ENCODE measurements around the gene TMEM243. TPM values are rescaled to one million over a fixed set of nuclear protein-coding genes. Genes with fewer than 3 reads are reported as not detected.

Gene TMEM243
- polyA plus RNA-seq, 1 experiment, result 50.2 TPM

DNA sequence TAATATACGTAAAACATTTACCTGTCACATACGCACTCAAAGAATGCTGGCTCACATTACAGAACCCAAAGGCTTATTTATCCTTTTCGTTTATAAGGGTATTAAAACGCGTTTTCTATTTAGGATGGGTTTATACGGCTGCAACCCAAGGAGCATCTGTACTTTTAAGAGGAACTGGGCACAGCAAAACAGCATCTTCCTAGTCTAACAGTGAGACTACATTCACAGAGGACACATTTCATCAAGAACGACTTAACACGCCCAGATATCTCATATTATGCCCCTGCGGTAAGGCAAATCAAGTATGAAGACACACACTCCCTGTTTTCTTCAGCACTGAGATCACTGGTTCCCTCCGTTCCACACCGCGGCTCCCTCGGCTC lies 67.8 kb downstream of the TMEM243 start:
- peak overlapping the region; percentile 81 for H3K4me3 ChIP-seq (ENCODE audit: low read depth, low read length)
- no peak for DNase-seq (ENCODE audit: low read depth, low spot score)
- no peaks in the 10 kb centered on the region; the same call in 1 of the 2 replicates for H3K9me3 ChIP-seq (ENCODE audit: control insufficient read depth, insufficient read depth, low read length)
- POLR2A ChIA-PET, result interaction anchor here (0.8 to 1.5 kb wide), 5 partner anchors 14 to 264 kb away, joined by 3 to 39 read pairs (median 4); partner anchors contain the start of genes CROT and TMEM243
- no peaks in the 10 kb centered on the region for H3K27me3 ChIP-seq (ENCODE audit: control insufficient read depth, insufficient read depth, low read length)
- CTCF ChIA-PET, result interaction anchor here (0.9 to 2.2 kb wide), 4 partner anchors 85 to 237 kb away, joined by 4 to 7 read pairs (median 6); no protein-coding TSS in a partner anchor
- H3K27ac ChIP-seq (ENCODE audit: low read depth, low read length), result peak overlapping the region; percentile 96
- TF ChIP-seq, protein P1, sequence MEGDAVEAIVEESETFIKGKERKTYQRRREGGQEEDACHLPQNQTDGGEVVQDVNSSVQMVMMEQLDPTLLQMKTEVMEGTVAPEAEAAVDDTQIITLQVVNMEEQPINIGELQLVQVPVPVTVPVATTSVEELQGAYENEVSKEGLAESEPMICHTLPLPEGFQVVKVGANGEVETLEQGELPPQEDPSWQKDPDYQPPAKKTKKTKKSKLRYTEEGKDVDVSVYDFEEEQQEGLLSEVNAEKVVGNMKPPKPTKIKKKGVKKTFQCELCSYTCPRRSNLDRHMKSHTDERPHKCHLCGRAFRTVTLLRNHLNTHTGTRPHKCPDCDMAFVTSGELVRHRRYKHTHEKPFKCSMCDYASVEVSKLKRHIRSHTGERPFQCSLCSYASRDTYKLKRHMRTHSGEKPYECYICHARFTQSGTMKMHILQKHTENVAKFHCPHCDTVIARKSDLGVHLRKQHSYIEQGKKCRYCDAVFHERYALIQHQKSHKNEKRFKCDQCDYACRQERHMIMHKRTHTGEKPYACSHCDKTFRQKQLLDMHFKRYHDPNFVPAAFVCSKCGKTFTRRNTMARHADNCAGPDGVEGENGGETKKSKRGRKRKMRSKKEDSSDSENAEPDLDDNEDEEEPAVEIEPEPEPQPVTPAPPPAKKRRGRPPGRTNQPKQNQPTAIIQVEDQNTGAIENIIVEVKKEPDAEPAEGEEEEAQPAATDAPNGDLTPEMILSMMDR (IDR thresholded peaks at IDR 0.05; ENCODE audit: low read depth, low read length), result no peak

GRCh38 chr7:87151002-87151728 lies 68.4 kb downstream of the TMEM243 start:
- no peaks in the 10 kb centered on the region; the same call in 1 of the 2 replicates for H3K9me3 ChIP-seq (ENCODE audit: control insufficient read depth, insufficient read depth, low read length)
- H3K4me3 ChIP-seq (ENCODE audit: low read depth, low read length), result peak overlapping the region; percentile 81
- no peak for DNase-seq (ENCODE audit: low read depth, low spot score)
- ChIA-PET CTCF (interaction anchor here (0.9 to 2.2 kb wide), 3 partner anchors 209 to 224 kb away, joined by 4 to 7 read pairs (median 5); no protein-coding TSS in a partner anchor), POLR2A (no interaction called here)
- TF ChIP-seq, protein P1 (IDR thresholded peaks at IDR 0.05; ENCODE audit: low read depth, low read length), result no peak
- H3K27me3 ChIP-seq (ENCODE audit: control insufficient read depth, insufficient read depth, low read length), result no peaks in the 10 kb centered on the region
- no peak overlapping the region for H3K27ac ChIP-seq (ENCODE audit: low read depth, low read length)

GRCh38 chr7:87148332-87148955 lies 71.1 kb downstream of the TMEM243 start:
- DNase-seq (ENCODE audit: low read depth, low spot score), result no peak
- no peaks in the 10 kb centered on the region for H3K27me3 ChIP-seq (ENCODE audit: control insufficient read depth, insufficient read depth, low read length)
- POLR2A ChIA-PET, result no interaction called here

DNA sequence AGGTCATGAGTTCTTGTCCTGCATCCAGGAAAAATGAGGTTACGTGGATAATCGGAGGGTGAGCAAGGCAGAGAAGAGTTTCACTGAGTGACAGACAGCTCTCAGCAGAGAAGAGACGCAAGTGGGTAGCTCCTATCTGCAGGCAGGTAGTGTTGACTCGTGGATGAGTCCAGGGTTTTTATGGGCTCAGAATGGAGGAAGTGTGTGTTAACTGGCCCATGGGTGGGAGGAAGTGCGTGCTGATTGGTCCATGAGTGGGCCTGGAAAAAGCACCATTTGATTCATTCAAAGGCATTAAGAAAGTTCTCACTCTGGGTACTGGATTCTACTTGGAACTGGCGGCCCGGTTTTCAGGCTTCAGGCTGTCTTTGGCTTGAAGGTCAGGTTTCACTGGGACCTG lies 72.0 kb downstream of the TMEM243 start:
- Histone ChIP-seq H3K9me3 (ENCODE audit: control insufficient read depth, insufficient read depth, low read length) (no peaks in the 10 kb centered on the region; the same call in 1 of the 2 replicates), H3K27me3 (ENCODE audit: control insufficient read depth, insufficient read depth, low read length) (no peaks in the 10 kb centered on the region), H3K27ac (ENCODE audit: low read depth, low read length) (no peak overlapping the region), H3K4me3 (ENCODE audit: low read depth, low read length) (no peak overlapping the region)
- DNase-seq (ENCODE audit: low read depth, low spot score), result no peak
- TF ChIP-seq, protein P1 (IDR thresholded peaks at IDR 0.05; ENCODE audit: low read depth, low read length), result no peak
- CTCF ChIA-PET, result interaction anchor here (0.8 to 3.5 kb wide), 9 partner anchors 8 to 239 kb away, joined by 3 to 58 read pairs (median 5); no protein-coding TSS in a partner anchor
- POLR2A ChIA-PET, result no interaction called here

More at GRCh38 chr7:87148332-87148955, 71.1 kb downstream of the TMEM243 start:
- CTCF ChIA-PET, result interaction anchor here (0.5 to 3.5 kb wide), 23 partner anchors 9 to 1536 kb away, joined by 3 to 58 read pairs (median 4); no protein-coding TSS in a partner anchor
- Histone ChIP-seq H3K9me3 (ENCODE audit: control insufficient read depth, insufficient read depth, low read length) (no peaks in the 10 kb centered on the region; the same call in 1 of the 2 replicates), H3K4me3 (ENCODE audit: low read depth, low read length) (no peak overlapping the region), H3K27ac (ENCODE audit: low read depth, low read length) (no peak overlapping the region)
- TF ChIP-seq, protein P1 (IDR thresholded peaks at IDR 0.05; ENCODE audit: low read depth, low read length), result peak; percentile 48

All from AG04450 (cell line).